HepG2 (cell line): ENCODE measurements around the gene INTS6. TPM values are rescaled to one million over a fixed set of nuclear protein-coding genes. Genes with fewer than 3 reads are reported as not detected.
A peak's percentile ranks its signal among the peaks of the same experiment; 100 is the strongest.

Experiments
- ASH2L ChIP-seq: fragments of 300-600, 200-600 bp; sonication (generic); IDR thresholded peaks from 2 replicates; pipeline ENCODE4 v1.7.0; 2017; ENCODE audit warnings: low read depth, mild to moderate bottlenecking, moderate library complexity, mixed read lengths, low read length; ENCODE audit not compliant: insufficient read length
- DR1 ChIP-seq: sonication (generic); formaldehyde crosslinking; IDR thresholded peaks from 2 replicates; pipeline ENCODE4 v1.8.0; 2021; ENCODE audit warnings: mild to moderate bottlenecking, missing genetic modification reagents, inconsistent platforms
- ETV5 ChIP-seq: IDR thresholded peaks from 2 replicates; pipeline ENCODE4 v1.6.1; 2018; ENCODE audit warnings: missing biosample characterization, missing genetic modification reagents, inconsistent platforms, borderline replicate concordance
- GABPB1 ChIP-seq: IDR thresholded peaks from 2 replicates; pipeline ENCODE4 v1.6.1; 2016; ENCODE audit warnings: mild to moderate bottlenecking, missing genetic modification reagents, moderate library complexity, missing compliant biosample characterization
- HDAC2 ChIP-seq: sonication (generic); formaldehyde crosslinking; IDR thresholded peaks from 2 replicates; pipeline ENCODE4 v1.4.0; 2020; ENCODE audit warnings: missing genetic modification reagents
- IRF2 ChIP-seq: IDR thresholded peaks from 2 replicates; pipeline ENCODE4 v1.6.1; 2018; ENCODE audit warnings: missing genetic modification reagents, missing compliant biosample characterization
- KLF16 ChIP-seq, 2 experiments: sonication (generic) in 1 of 2; formaldehyde crosslinking in 1 of 2; IDR thresholded peaks; 2 replicates each; pipeline versions ENCODE4 v1.6.1 to v1.8.0; 2016 to 2023; ENCODE audit warnings: missing genetic modification reagents in 2 of 2, missing compliant biosample characterization in 1 of 2
- MED1 ChIP-seq: sonication (generic); formaldehyde crosslinking; IDR thresholded peaks from 2 replicates; pipeline ENCODE4 v1.4.0; 2020; ENCODE audit warnings: missing genetic modification reagents
- NCOA1 ChIP-seq: sonication (generic); formaldehyde crosslinking; IDR thresholded peaks from 2 replicates; pipeline ENCODE4 v1.9.0; 2021; ENCODE audit warnings: missing genetic modification reagents
- PBX2 ChIP-seq: IDR thresholded peaks from 2 replicates; pipeline ENCODE4 v1.6.1; 2016; ENCODE audit warnings: control low read depth
- PHF20 ChIP-seq: sonication (generic); formaldehyde crosslinking; IDR thresholded peaks from 2 replicates; pipeline ENCODE4 v1.5.0; 2020; ENCODE audit warnings: mild to moderate bottlenecking, missing genetic modification reagents
- RARG ChIP-seq: sonication (generic); formaldehyde crosslinking; IDR thresholded peaks from 2 replicates; pipeline ENCODE4 v1.4.0; 2020; ENCODE audit warnings: low read depth, mild to moderate bottlenecking, missing genetic modification reagents
- RBFOX2 ChIP-seq: fragments of 200-400 bp; formaldehyde crosslinking; IDR thresholded peaks from 2 replicates; pipeline ENCODE4 v1.6.1; 2017; ENCODE audit warnings: low read depth, mild to moderate bottlenecking, low read length
- SMC3 ChIP-seq: IDR thresholded peaks from 2 replicates; pipeline ENCODE4 v1.6.1; 2011; ENCODE audit warnings: low read length, improper control_type of control experiment
- ZBTB38 ChIP-seq: sonication (generic); formaldehyde crosslinking; IDR thresholded peaks from 2 replicates; pipeline ENCODE4 v1.5.1; 2020; ENCODE audit warnings: mild to moderate bottlenecking, missing genetic modification reagents
- ZFY ChIP-seq: sonication (generic); formaldehyde crosslinking; IDR thresholded peaks from 2 replicates; pipeline ENCODE4 v1.4.0; 2020; ENCODE audit warnings: missing genetic modification reagents
- ZMAT3 ChIP-seq: sonication (generic); formaldehyde crosslinking; conservative IDR thresholded peaks from 2 replicates; pipeline ENCODE4 v1.7.0; 2021; ENCODE audit warnings: missing genetic modification reagents
- ZNF276 ChIP-seq: sonication (generic); formaldehyde crosslinking; IDR thresholded peaks from 2 replicates; pipeline ENCODE4 v1.4.0; 2020; ENCODE audit warnings: mild to moderate bottlenecking, low read depth, missing genetic modification reagents
- ZNF567 ChIP-seq: sonication (generic); formaldehyde crosslinking; IDR thresholded peaks from 2 replicates; pipeline ENCODE4 v1.8.1; 2023; ENCODE audit warnings: mild to moderate bottlenecking, missing genetic modification reagents, borderline replicate concordance
- ZNF674 ChIP-seq: sonication (generic); formaldehyde crosslinking; IDR thresholded peaks from 2 replicates; pipeline ENCODE4 v1.5.0; 2020; ENCODE audit warnings: low read depth, mild to moderate bottlenecking, missing genetic modification reagents
- ZNF746 ChIP-seq: sonication (generic); formaldehyde crosslinking; IDR thresholded peaks from 2 replicates; pipeline ENCODE4 v1.8.0; 2022; ENCODE audit warnings: mild to moderate bottlenecking, missing genetic modification reagents
- ZNF83 ChIP-seq: sonication (generic); formaldehyde crosslinking; IDR thresholded peaks from 2 replicates; pipeline ENCODE4 v1.4.0; 2020; ENCODE audit warnings: missing genetic modification reagents, mild to moderate bottlenecking, borderline replicate concordance
- polyA plus RNA-seq, 8 experiments: library from polyadenylated mRNA; depleted of rRNA in 3 of 8; stranded (reverse) in 7 of 8; unstranded in 1 of 8; fragments of >200 nt; fragmentation: Illumina TruSeq in 4 of 8; extraction: Trizol in 4 of 8; gene quantifications; 2 replicates each; pipeline versions ENCODE4 v1.2.1 to v1.2.3, GENCODE V29; 2011 to 2016; ENCODE audit warnings: low read depth in 4 of 8, missing spikeins in 1 of 8, mixed read lengths in 1 of 8; ENCODE audit not compliant: insufficient read depth in 1 of 8
- total RNA-seq, 5 experiments: library from RNA; depleted of rRNA; stranded (reverse); fragments of >200 nt; fragmentation: Illumina TruSeq; extraction: Trizol; gene quantifications; 2 replicates each; pipeline ENCODE4 v1.2.3, GENCODE V29; 2016; ENCODE audit warnings: low read depth in 1 of 5
- TF ChIP-seq, protein P1 (sequence below): sonication (generic); formaldehyde crosslinking; IDR thresholded peaks from 2 replicates; pipeline ENCODE4 v1.4.0; 2020; ENCODE audit warnings: missing genetic modification reagents
- TF ChIP-seq, protein P2 (sequence below): IDR thresholded peaks from 2 replicates; pipeline ENCODE4 v1.6.1; 2012; ENCODE audit warnings: inconsistent platforms

Gene INTS6
- total and polyA plus RNA-seq, 2 of the 13 experiments (the other 11 are each of a cell fraction or from before 2014, with no cell fraction given), result 27.9 to 38.4 TPM

DNA sequence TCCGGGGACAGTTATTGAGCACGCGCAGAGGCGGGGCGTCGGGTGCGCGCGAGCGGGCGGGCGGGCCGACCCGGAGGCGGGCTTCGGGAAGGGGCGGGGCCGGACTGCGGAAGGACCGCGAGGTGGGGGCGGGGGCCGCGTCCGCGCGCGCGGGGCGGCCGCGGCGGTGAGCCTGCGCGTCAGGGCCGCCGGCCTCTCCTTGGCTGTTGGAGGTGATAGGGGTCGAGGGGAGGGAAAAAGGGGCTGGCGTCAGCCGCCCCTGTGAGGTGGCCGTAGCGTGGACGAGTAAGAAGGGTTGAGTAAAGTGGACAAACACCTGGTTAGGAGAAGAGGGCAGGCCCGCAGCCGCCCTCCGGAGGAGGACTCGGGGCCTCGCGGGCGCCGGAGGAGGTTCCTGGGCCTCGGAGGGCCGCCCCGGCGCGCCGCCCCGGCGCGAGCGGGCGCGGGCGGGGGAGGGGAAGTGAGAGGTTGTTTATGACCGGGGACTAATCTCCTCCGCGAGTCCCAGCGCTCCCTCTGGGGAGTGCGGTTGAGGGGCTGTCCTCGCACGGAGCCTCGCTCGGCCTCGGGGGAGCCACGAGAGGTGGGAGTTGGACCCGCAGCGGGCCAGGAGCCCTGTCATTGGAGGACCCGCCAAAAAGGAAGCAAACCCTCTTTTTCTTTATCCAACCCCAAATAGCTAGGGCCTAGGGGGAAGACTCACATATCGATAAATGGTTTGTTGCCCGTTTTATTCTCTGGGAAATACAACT lies 547 bp upstream of the INTS6 start (continued):
- TF ChIP-seq, protein P1, sequence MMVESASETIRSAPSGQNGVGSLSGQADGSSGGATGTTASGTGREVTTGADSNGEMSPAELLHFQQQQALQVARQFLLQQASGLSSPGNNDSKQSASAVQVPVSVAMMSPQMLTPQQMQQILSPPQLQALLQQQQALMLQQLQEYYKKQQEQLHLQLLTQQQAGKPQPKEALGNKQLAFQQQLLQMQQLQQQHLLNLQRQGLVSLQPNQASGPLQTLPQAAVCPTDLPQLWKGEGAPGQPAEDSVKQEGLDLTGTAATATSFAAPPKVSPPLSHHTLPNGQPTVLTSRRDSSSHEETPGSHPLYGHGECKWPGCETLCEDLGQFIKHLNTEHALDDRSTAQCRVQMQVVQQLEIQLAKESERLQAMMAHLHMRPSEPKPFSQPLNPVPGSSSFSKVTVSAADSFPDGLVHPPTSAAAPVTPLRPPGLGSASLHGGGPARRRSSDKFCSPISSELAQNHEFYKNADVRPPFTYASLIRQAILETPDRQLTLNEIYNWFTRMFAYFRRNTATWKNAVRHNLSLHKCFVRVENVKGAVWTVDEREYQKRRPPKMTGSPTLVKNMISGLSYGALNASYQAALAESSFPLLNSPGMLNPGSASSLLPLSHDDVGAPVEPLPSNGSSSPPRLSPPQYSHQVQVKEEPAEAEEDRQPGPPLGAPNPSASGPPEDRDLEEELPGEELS (CRISPR knock-in tag), result no peak; the same call in 1 of the 2 replicates
- TF ChIP-seq MED1 (CRISPR knock-in tag) (peak; percentile 7; the same call in 1 of the 2 replicates), GABPB1 (CRISPR knock-in tag) (peak; percentile 59; the same call in 1 of the 2 replicates), NCOA1 (CRISPR knock-in tag) (0 out of 2 replicates have a peak, but pooled peaks have one; percentile 41), PHF20 (peak; percentile 23; the same call in 1 of the 2 replicates), ZBTB38 (CRISPR knock-in tag) (peak; percentile 26; the same call in 1 of the 2 replicates), ZNF746 (CRISPR knock-in tag) (0 out of 2 replicates have a peak, but pooled peaks have one; percentile 2), ASH2L (peak; percentile 65), ZNF674 (0 out of 2 replicates have a peak, but pooled peaks have one; percentile 62), ETV5 (CRISPR knock-in tag) (peak; percentile 67; the same call in 1 of the 2 replicates), ZNF276 (CRISPR knock-in tag) (no peak), ZNF83 (CRISPR knock-in tag) (0 out of 2 replicates have a peak, but pooled peaks have one; percentile 54), KLF16 (CRISPR knock-in tag; IDR thresholded peaks at IDR 0.05) (0 out of 4 replicates have a peak, but pooled peaks of 1 of the 2 experiments have one; percentile 31), RARG (CRISPR knock-in tag) (no peak), ZMAT3 (CRISPR knock-in tag) (peak; percentile 32; the same call in 1 of the 2 replicates), PBX2 (no peak), ZNF567 (no peak), DR1 (CRISPR knock-in tag) (0 out of 2 replicates have a peak, but pooled peaks have one; percentile 16), SMC3 (no peak), IRF2 (CRISPR knock-in tag) (no peak; the same call in 1 of the 2 replicates), HDAC2 (peak; percentile 25; the same call in 1 of the 2 replicates), ZFY (CRISPR knock-in tag) (peak; percentile 88), RBFOX2 (peak; percentile 78)
- TF ChIP-seq, protein P2, sequence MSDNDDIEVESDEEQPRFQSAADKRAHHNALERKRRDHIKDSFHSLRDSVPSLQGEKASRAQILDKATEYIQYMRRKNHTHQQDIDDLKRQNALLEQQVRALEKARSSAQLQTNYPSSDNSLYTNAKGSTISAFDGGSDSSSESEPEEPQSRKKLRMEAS, result peak; percentile 48
